NCI-H446 (cell line): Measurements from ENCODE around the gene ZNF609.

Experiments used
- DNase-seq, 2 experiments: peaks; one replicate each; lab custom pipeline; 2025; lab: John Stamatoyannopoulos, UW

The ZNF609 gene

DNA sequence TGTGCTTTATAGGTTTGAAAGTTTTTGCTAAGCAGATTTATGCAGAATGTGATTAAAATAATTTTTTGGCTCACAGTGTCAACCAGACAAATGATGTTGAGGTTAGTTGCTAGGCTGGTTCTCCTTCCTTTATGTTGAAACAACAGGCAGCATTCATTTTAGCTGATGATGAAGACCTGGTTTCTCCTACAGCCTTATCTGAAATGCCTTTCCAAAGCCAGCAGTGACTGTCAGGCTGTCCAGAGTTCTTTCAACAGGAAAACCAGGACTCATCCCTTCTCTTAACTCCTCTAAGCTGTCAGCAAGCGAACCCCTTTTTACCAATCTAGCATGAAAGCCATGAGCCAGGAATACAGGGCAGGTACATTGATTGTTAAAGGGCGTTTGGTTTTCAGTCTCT lies 84.1 kb downstream of the ZNF609 start:
- no peak for DNase-seq

DNA sequence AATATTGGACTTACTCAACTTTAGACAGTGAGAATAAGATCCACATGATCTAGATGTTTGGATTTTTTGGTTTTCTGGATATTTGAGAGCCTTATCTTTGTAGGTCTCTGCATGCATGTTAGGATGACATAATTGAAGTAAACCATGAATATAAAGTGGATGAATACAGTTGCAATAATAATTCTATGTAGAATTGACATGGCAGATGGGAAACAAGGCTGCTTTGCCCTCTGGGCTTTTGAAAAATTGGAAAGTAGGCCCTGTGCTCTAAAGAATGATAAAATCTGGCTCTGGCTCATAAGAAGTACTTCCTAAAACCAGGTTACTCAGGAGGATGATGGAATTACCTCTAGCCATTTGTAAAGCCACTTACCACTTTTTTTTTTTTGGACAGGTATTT lies 86.9 kb downstream of the ZNF609 start:
- peak in 1 of 2 experiments; percentile 3 for DNase-seq

DNA sequence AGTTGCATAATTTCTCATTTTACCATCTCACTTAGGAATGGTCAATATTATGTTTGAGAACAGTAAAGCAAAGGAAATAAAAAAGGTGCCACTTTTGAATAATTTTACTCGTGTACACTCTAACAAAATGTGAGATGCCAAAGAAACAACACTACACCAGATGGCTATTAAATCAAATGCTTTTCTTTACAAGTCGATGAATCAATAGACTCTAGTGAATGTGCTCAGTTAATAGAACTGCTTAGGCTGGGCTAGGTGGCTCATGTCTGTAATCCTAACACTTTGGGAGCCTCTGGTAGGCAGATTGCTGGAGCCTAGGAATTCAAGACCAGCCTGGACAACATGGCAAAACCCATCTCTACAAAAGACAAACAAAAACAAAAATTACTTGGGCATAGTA lies 87.9 kb downstream of the ZNF609 start:
- DNase-seq, result peak in 1 of 2 experiments; percentile 34

DNA sequence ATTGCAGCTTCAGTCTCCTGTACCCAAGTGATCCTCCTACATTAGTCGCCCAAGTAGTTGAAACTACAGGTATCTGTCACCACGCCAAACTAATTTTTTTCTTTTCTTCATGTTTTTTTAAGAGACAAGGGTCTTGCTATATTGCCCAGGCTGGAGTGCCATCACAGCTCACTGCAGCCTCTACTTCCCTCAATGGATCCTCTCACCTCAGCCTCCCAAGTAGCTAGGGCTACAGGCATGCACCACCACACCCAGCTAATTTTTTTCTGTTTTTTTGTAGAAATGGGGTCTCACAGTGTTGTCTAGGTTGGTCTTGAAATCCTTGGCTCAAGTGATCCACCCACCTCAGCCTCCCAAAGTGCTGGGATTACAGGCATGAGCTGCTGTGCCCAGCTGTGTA lies 89.5 kb downstream of the ZNF609 start:
- no peak for DNase-seq

DNA sequence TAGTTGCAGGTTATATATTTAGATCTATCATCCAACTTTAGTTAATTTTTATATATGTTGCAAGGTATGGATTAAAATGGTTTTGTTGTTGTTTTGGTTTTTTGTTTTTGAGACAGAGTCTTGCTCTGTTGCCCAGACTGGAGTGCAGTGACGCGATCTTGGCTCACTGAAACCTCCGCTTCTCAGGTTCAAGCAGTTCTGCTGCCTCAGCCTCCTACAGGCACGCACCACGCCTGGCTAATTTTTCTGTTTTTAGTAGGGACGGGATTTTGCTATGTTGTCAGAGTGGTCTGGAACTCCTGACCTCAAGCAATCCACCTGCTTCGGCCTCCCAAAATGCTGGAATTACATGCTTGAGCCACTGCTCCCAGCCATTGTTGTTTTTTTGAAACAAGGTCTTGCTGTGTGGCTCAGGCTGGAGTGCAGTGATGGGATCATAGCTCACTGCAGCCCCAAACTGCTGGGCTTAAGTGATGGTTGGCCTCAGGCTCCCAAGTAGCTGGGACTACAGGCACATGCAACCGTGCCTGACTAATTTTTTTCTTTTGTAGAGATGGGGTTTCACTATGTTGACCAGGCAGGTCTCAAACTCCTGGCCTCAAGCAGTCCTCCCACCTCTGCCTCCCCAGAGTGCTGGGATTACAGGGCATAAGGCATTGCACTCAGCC lies 92.0 kb downstream of the ZNF609 start:
- DNase-seq, result no peak

DNA sequence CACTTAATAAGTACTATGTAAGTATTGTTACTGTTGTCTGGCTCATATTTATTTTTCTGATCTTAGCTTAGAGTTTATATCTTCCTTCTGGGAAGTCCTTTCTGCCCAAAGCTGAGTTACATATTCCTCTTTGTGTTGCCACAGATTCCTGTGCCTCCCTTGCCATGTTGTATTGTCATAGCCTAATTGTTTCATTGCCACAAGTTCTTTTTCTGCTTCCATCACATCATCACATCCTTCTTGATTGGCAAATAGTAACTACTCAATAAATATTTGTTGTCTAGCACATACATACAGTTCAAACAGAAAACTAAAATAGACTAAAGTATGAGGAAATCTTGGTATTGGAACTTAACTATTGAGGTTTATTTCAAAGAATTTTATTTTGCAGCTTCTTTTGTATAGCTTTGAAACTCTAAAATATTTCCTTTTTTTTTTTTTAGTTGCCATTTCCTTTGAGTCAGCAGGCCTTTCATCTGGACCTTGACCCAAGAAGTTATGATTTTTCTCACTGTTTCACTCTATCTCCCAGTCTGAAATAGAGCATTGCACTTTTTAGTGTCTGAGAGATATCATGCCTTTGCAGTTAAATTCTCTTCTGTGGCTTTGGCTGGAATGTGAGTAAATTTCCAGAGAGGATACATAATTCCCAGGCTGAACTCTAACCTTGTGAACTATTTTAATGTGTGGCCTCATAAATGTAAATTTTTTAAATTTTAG lies 98.2 kb downstream of the ZNF609 start:
- no peak for DNase-seq

DNA sequence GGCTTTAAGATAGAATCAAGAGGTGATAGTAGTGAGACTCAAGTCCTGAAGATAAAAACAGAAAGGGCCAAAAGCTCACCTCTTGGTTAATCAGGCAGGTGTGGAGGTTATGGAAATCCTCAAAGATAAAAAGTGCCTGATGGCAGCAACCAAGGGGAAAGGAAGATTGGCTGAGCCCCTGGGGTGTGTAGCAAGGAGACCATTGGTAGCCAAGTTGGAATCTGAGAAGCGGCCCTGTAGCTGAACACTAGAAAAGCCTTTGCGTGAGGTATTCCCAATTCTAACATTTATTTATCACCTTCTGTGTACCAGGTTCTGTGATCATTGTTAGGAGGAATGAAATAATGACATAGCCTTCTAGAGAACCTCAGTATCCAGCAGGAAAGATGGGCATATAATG lies 98.9 kb downstream of the ZNF609 start:
- no peak for DNase-seq

DNA sequence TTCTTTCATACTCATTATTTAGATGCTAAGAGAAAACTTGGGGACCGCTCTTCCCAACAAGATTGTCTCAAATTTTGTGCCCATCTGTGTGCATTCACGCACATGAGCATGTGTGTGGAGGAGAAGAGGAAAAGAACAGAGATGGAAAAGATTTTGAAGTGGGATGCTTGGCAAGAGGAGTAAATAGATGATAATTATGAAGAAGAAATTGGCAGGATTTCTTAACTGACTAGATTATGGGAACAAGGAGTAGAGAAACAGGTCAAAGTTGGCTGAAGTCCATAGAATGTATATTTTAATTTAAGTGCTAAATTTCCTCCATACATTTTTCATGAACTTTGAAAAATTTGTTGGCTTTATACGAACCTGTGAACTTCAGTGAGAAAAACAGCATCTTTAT lies 100.1 kb downstream of the ZNF609 start:
- DNase-seq, result no peak

DNA sequence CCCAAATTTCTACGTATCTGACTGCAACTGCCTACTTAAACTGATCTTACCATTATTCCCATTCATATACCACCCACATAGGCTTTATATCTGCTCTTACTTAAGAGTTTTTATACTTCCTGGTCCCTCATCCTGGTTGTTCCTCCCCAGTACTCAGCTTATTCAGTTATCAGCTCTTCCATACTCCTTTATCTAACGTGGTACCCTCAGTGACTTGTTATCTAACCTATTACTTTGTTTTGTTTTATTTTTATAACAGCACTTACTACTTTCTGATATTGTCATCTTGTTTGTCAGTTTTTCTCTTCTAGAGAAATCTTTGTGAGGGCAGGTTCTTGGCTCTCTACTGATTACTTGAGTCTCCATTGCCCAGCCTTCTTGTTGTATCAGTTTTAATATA lies 100.6 kb downstream of the ZNF609 start:
- no peak for DNase-seq

DNA sequence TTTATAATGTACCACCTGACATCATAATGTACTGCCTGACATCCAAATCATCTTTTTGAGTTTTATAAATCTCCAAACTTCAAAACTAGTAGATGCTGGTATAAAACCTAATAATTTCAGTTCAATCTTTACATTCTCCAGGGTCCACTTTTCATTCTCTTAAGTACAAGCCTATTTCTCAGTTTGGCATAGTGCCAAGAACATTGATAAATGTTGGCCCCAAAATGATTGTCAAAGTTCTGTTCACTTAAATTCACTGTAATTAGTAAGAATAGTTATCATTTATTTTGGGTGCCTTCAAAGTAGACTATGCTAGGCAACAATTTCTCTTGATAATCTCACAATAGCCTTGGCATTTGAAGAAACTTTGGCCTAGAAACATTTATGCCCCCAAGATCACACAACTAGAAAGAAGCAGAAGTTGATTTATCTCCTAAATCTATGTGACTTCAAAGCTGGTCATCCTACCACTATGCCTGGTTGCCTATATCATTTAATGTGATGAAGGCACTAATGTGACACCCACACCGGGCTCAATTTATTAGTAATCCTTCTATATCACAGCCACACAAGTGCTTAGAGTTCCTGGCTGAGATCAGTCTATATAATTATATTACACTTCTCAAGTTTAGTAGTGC lies 101.7 kb downstream of the ZNF609 start:
- no peak for DNase-seq

DNA sequence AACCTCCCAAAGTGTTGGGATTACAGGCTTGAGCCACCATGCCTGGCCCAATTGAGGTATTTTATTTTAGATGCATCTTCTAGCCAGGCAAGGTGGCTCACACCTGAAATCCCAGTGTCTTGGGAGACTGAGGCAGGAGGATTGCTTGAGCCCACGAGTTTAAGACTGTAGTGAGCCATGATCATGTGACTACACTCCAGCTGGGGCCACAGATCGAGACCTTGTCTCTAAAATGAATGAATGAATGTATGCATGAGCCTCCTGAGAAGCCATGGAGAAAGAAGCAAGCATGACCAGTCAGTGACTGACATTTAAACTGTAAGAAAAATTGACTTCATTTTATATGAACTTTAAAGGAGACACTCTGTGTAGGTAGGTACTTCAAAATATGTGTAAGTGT lies 105.7 kb downstream of the ZNF609 start:
- no peak for DNase-seq

DNA sequence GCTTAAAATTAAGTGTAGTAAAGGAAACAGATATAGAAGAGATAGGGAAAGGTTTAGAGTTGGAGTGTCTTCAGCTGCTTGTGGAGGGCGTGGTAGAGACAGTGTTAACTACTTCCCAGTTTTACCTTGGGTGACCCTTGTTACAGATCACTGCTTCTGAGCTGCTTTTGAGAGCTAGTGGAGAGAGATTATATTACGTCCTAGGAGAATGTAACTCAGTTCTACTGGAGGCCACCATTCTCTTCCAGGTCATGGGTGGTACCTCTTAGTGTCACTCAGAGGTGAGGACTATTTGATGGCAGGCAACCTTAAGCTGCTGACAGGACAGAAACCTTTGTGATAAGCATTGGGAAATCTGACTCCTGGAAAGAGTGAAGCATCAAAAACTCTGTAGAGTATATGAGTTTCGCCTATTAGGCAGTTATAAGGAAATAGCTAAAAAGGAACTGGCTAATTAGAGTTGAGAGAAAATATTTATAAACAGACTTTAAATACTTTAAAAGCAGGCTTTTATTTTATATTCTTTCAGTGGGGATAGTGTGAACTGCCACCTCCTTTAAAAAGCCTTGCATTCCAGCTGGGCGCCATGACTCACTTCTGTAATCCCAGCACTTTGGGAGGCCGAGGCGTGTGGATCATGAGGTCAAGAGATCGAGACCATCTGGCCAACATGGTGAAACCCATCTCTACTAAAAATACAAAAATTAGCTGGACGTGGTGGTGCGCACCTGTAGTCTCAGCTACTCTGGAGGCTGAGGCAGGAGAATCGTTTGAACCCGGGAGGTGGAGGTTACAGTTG lies 106.5 kb downstream of the ZNF609 start:
- no peak for DNase-seq

DNA sequence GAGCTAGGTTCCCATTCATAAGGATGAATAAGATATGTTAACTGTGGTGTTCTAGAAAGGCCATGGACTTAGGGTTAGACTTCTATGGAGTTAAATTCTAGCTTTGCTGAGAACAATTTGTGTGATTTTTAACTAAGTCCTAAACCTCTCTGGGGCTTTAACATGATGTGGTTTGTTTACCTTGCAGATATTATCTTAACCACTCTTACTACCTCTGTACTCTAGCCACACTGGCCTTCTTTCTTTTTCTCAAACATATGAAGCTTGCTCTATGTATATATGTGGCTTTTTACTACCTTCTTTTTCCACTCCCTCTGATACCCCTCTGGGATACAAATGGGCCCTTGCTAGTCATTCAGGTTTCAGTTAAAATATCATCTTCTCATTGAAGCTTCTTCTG lies 108.4 kb downstream of the ZNF609 start:
- no peak for DNase-seq

DNA sequence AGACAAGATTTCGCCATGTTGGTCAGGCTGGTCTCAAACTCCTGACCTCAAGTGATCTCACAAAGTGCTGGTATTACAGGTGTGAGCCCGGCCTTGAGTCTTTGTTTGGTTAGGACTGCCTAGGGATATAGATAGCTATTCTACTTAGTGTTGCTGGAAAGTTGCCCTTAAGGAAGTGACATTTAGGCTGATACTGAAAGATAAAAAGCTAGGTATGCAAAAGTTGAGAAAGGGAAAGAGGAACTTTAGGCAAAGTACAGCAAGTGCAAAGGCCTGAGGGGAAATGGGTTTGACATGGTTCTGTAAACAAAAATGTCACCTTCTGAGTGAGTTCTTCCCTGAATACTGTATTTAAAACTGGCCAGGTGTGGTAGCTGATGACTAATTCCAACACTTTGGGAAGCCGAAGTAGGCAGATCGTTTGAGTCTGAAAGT lies 111.5 kb downstream of the ZNF609 start:
- DNase-seq, result no peak

DNA sequence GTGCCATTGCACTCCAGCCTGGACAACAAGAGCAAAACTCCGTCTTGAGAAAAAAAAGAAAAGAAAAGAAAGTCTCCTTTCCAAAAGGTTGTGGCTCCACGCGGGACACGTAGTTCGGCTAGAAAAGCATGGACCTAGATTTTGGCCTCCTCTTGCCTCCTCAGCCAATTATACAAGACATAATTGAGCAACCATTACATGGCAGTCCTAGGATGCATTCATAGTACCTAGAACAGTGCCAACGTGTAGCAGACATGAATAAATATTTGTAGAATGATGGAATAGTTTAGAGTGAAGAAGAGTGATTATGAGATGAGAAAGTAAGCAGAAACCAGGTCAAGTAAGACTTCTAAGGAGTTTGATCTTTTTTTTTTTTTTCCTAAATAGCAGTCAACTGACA lies 112.5 kb downstream of the ZNF609 start:
- DNase-seq, result no peak

DNA sequence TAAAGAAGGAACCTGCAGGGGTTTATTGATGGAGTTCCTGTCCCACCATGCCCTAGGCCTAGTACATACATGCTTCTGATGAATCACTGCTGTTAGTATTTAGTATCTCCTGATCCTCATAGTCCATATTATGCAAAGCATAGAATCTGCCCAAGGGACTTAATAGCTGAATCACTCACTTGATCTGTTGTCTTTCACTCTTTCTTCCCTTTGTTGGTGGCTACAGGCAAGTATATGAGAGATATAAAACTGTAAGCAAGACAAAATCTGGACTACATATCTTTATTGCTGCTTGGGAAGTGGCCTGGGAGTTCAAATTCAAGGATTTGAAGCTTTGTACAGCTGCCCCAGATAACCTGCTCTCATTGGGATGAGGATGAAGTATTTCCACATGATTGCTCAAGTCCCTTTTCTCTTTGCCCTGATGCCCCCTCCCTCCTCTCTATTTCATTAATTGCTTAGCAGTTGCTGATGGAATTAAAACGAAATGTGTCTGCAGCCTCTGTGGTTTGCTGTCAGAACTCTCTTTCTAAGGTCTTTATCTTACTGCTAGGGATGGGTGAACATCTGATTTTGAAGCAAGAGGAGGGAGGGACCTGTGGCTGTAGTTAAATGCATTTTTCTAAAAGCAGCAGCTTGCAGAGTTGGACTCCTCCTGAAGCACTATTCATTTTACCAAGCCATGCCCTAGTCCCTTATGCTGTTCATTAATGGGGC lies 114.1 kb downstream of the ZNF609 start:
- DNase-seq, result no peak

DNA sequence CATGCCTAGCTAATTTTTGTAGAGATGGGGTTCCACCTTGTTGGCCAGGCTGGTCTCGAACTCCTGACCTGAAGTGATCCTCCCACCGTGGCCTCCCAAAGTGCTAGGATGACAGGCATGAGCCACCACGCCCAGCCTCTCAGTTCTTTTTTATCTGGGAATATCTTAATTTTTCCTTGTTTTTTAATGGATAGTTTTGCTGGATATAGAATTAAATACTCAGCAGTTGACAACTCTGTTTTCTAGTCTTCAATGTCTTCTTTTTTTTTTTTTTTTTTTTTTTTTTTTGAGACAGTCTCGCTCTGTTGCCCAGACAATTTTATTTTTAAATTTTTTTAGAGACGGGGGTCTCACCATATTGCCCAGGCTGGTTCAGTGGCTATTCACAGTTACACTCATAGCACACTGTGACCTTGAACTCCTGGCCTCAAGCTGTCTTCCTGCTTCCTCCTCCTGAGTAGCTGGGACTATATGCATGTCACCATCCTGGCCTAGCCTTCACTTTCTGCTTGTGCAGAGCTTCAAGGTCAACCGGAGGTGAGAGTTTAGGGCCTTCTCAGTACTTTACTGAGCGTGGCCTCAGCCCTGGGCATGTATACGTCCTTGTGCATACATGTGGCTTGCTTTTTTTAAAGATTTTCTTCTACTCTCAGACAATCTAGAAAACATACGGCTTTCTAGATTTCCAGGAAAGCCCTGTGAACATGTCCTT lies 120.5 kb downstream of the ZNF609 start:
- no peak for DNase-seq

DNA sequence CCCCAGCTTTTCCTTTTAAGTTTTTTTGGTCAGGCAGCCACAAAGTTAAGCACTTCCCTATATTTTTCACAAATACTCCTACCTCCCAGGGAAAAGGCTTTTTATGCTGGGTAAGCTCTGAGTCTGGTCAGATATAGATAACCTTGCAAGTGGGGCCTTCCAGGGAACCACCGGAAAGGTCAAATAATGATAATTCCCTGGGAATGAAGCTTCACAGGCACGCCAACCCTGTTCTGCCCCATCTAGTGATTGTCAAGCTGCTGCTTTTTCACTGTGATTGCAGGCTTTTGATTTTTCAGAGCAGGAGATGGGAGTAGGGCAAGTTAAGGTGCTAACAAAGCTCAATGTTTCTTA lies 121.0 kb downstream of the ZNF609 start:
- DNase-seq, result no peak

DNA sequence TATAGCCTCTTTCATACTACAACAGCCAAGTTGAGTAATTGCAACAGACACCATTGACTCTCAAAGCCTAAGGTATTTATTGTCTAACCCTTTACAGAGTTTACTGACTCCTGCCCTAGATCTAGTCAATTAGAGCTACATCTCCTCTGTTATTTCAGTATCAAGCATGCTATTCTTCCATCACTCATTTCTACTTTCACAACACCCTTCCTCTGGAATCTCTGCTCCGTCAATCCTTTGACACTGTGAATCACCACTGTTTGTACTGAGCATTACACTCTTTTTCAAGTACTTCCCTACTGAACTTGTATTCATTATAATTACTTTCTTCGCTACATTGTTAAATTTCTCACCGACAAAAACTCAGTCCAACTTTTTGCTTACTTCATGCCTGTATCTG lies 121.8 kb downstream of the ZNF609 start:
- DNase-seq, result no peak

DNA sequence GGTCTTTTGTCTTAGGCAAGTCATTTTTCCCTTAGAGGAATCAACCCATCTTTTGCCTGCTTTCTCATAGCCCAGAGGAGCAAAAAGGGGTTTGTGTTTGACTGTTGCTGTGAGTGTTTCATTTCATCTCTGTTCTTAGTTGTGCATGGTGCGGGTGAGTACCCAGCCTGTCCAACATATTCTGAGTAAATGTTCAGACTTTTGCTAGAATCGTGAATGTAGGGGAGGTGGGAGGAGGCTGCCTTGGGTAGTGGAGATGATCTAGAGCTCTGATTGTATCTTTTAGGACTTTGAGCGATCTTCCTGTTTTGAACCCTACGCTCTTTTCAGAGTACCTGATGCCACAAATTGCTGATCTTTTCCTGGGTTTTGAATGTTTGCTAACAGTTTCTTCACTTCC lies 123.1 kb downstream of the ZNF609 start:
- no peak for DNase-seq

DNA sequence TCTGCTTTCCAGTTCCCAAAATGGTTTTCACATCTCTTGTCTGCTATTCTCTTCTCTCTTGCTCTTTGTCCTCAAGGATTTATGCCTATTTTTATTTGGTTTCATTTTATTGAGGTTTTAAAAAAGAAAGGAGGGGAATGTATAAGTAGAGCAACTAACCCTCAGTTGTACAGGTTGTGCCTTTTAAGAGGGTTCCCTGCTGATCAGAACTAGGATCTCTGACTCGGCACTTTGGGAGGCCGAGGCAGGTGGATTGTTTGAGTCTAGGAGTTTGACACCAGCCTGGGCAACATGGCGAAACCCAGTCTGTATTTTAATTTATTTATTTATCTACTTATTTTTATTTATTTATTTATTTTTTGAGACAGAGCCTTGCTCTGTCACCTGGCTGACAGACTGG lies 123.6 kb downstream of the ZNF609 start:
- no peak for DNase-seq
